ENCODE data around the gene ELAPOR2.

Gene ELAPOR2

GRCh38 chr7:87038993-87039690, 20.3 kb downstream of the ELAPOR2 start:
- no peak for DNase-seq (ENCODE audit: extremely low read depth, low read depth)
- H3K4me3 ChIP-seq (replicated peaks; ENCODE audit: low read depth, low read length): no peak overlapping the region
- TF ChIP-seq, protein P1, sequence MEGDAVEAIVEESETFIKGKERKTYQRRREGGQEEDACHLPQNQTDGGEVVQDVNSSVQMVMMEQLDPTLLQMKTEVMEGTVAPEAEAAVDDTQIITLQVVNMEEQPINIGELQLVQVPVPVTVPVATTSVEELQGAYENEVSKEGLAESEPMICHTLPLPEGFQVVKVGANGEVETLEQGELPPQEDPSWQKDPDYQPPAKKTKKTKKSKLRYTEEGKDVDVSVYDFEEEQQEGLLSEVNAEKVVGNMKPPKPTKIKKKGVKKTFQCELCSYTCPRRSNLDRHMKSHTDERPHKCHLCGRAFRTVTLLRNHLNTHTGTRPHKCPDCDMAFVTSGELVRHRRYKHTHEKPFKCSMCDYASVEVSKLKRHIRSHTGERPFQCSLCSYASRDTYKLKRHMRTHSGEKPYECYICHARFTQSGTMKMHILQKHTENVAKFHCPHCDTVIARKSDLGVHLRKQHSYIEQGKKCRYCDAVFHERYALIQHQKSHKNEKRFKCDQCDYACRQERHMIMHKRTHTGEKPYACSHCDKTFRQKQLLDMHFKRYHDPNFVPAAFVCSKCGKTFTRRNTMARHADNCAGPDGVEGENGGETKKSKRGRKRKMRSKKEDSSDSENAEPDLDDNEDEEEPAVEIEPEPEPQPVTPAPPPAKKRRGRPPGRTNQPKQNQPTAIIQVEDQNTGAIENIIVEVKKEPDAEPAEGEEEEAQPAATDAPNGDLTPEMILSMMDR (IDR thresholded peaks at IDR 0.05; ENCODE audit: low read depth, low read length, missing control alignments): no peak

DNA sequence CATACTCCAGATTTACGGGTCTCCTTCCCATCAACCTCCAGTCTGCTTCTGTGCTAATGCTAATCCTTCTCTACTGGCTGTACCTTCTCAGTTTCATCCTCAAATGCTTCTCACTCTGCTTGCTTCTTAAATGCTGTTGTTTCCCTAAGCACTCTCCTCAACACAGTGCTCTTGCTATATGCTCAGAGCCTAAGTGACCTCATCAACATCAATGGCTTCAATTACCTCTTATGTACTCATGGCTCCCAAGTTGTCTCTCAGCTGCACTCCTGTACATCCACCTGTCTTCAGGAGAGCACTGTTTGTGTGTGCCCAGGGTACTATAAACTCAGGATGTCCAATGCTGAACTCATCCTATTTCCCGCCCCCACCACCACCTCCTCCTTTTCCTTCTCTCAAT, 22.5 kb downstream of the ELAPOR2 start:
- H3K4me3 ChIP-seq (replicated peaks; ENCODE audit: low read depth, low read length): no peak overlapping the region
- TF ChIP-seq, protein P1 (IDR thresholded peaks at IDR 0.05; ENCODE audit: low read depth, low read length, missing control alignments): no peak
- DNase-seq (ENCODE audit: extremely low read depth, low read depth): no peak

DNA sequence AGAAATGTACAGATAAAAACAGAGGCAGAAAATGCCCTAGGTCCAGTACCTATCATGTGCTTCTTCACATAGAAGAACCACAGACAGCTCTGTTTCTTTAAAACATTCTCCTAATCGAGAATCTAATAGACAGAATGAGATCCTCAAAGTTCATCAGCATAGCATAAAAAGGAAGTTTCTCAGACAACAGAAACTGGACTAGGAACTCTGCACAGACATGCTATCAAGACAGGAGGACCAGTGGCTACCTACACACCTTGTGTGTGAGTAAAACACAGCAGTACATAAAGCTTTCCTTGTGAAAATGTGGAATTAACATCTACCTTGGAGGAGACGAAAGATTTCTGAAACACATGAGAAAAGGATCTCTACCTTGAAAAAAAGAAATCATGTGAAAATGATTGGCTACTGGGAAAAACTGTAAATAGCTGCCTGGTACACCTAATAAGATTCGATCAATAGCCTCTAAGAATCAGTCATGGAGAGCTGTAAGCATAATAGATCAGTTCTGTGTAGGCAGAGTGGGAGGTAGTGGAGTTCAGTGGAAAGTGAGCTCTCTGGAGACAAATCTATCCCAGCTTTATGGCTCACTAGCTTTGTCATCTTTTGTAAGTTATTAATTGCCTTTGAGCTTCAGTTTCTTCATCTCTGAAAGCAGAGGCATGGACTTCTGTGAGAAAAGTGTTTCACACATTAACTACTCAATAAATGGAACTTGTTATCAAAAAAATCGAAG, 26.7 kb downstream of the ELAPOR2 start:
- TF ChIP-seq, protein P1 (IDR thresholded peaks at IDR 0.05; ENCODE audit: low read depth, low read length, missing control alignments): no peak
- H3K4me3 ChIP-seq (replicated peaks; ENCODE audit: low read depth, low read length): no peak overlapping the region
- DNase-seq (ENCODE audit: extremely low read depth, low read depth): no peak

DNA sequence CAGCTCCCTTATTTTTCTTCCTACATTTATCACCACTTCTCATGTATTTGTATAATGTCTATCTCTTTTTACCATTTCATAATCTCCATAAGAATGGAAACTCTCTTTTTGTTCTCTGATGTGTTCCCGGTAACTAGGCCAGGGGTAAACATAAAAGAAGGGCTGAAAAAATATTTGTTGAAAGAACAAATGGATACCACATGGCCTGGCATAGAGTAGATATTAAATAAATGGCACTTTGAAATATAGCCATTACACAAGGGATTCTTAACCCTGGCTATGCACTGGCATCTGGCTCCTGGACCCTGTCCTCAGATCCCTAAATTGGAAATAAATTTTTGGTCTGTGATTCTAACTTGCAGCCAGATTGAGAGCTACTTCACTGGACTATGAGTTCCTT, 30.4 kb downstream of the ELAPOR2 start:
- DNase-seq (ENCODE audit: extremely low read depth, low read depth): no peak
- no peak overlapping the region for H3K4me3 ChIP-seq (replicated peaks; ENCODE audit: low read depth, low read length)
- TF ChIP-seq, protein P1 (IDR thresholded peaks at IDR 0.05; ENCODE audit: low read depth, low read length, missing control alignments): no peak

GRCh38 chr7:87028636-87029035, 30.8 kb downstream of the ELAPOR2 start:
- no peak overlapping the region for H3K4me3 ChIP-seq (replicated peaks; ENCODE audit: low read depth, low read length)
- TF ChIP-seq, protein P1 (IDR thresholded peaks at IDR 0.05; ENCODE audit: low read depth, low read length, missing control alignments): no peak
- no peak for DNase-seq (ENCODE audit: extremely low read depth, low read depth)

DNA sequence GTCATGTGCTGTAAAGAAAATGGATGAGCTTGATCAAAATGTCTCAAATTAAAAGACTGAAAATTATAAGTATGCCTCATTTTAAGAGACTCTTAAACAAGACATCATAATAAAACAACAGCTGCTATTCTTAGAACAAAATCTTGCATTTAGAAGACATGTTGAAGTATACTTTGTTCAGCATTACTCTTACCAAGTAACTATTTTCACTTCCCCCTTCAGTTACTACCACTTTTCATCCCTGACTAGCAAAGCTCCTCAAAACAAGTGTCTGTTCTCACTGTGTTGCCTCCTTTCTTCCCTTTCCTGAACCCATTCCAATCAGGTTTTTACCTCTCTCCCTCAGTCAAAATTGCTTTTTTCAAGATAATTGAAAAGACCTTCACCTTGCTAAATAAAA, 31.6 kb downstream of the ELAPOR2 start:
- no peak overlapping the region for H3K4me3 ChIP-seq (replicated peaks; ENCODE audit: low read depth, low read length)
- no peak for DNase-seq (ENCODE audit: extremely low read depth, low read depth)
- TF ChIP-seq, protein P1 (IDR thresholded peaks at IDR 0.05; ENCODE audit: low read depth, low read length, missing control alignments): no peak

Measured in HFF-Myc (cell line).